ENCODE data around the gene ARNT2. TPM values are rescaled to one million over a fixed set of nuclear protein-coding genes. Genes with fewer than 3 reads are reported as not detected.

Gene ARNT2
- total and polyA plus RNA-seq, 2 experiments from 2014 or later: 3.9 to 5.3 TPM

GRCh38 chr15:80475572-80475971 lies 71.4 kb downstream of the ARNT2 start:
- Histone ChIP-seq H3K9me3 (ENCODE audit: low read depth) (peaks cover 6% of the 10 kb centered on the region), H3K4me3 (no peak overlapping the region), H3K9me2 (replicated peaks; ENCODE audit: insufficient read depth) (no peaks in the 10 kb centered on the region), H2AFZ (no peak overlapping the region), H3K79me2 (no peaks in the 10 kb centered on the region), H3K27me3 (no peaks in the 10 kb centered on the region), H3K4me2 (no peak overlapping the region), H4K20me1 (ENCODE audit: insufficient read depth, poor library complexity, severe bottlenecking) (no peaks in the 10 kb centered on the region), H3K4me1 (ENCODE audit: insufficient read depth) (no peaks in the 10 kb centered on the region), H3K36me3 (replicated peaks; ENCODE audit: insufficient read depth, low read depth) (no peaks in the 10 kb centered on the region), H3K27ac (no peak overlapping the region)
- no peak for DNase-seq (ENCODE audit: low spot score)
- 93% methylated on average over 2 of the region's 2 CpGs for WGBS (ENCODE audit: low lambda C conversion rate, missing lambda C conversion rate)
- TF ChIP-seq EZH2 (IDR thresholded peaks at IDR 0.05; ENCODE audit: borderline replicate concordance) (no peak), EZH2phosphoT487 (IDR thresholded peaks at IDR 0.05; ENCODE audit: low read depth, severe bottlenecking, unreplicated experiment) (no peak)
- TF ChIP-seq, protein P1, sequence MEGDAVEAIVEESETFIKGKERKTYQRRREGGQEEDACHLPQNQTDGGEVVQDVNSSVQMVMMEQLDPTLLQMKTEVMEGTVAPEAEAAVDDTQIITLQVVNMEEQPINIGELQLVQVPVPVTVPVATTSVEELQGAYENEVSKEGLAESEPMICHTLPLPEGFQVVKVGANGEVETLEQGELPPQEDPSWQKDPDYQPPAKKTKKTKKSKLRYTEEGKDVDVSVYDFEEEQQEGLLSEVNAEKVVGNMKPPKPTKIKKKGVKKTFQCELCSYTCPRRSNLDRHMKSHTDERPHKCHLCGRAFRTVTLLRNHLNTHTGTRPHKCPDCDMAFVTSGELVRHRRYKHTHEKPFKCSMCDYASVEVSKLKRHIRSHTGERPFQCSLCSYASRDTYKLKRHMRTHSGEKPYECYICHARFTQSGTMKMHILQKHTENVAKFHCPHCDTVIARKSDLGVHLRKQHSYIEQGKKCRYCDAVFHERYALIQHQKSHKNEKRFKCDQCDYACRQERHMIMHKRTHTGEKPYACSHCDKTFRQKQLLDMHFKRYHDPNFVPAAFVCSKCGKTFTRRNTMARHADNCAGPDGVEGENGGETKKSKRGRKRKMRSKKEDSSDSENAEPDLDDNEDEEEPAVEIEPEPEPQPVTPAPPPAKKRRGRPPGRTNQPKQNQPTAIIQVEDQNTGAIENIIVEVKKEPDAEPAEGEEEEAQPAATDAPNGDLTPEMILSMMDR (IDR thresholded peaks at IDR 0.05; ENCODE audit: poor library complexity): no peak

GRCh38 chr15:80476036-80476435 lies 71.9 kb downstream of the ARNT2 start:
- H3K4me1 ChIP-seq (ENCODE audit: insufficient read depth): no peaks in the 10 kb centered on the region
- no peaks in the 10 kb centered on the region for H3K9me2 ChIP-seq (replicated peaks; ENCODE audit: insufficient read depth)
- DNase-seq (ENCODE audit: low spot score): no peak
- H3K9me3 ChIP-seq (ENCODE audit: low read depth): peaks cover 6% of the 10 kb centered on the region
- WGBS (ENCODE audit: low lambda C conversion rate, missing lambda C conversion rate): 97% methylated on average over 6 of the region's 6 CpGs
- no peak overlapping the region for H3K27ac ChIP-seq
- H2AFZ ChIP-seq: no peak overlapping the region
- H3K4me2 ChIP-seq: no peak overlapping the region
- no peaks in the 10 kb centered on the region for H3K79me2 ChIP-seq
- H4K20me1 ChIP-seq (ENCODE audit: insufficient read depth, poor library complexity, severe bottlenecking): no peaks in the 10 kb centered on the region
- TF ChIP-seq EZH2 (IDR thresholded peaks at IDR 0.05; ENCODE audit: borderline replicate concordance) (no peak), EZH2phosphoT487 (IDR thresholded peaks at IDR 0.05; ENCODE audit: low read depth, severe bottlenecking, unreplicated experiment) (no peak)
- TF ChIP-seq, protein P1 (IDR thresholded peaks at IDR 0.05; ENCODE audit: poor library complexity): no peak
- no peaks in the 10 kb centered on the region for H3K36me3 ChIP-seq (replicated peaks; ENCODE audit: insufficient read depth, low read depth)
- H3K27me3 ChIP-seq: no peaks in the 10 kb centered on the region
- H3K4me3 ChIP-seq: no peak overlapping the region

- H3K9me3 ChIP-seq (ENCODE audit: low read depth): peaks cover 6% of the 10 kb centered on the region
- H3K27me3 ChIP-seq: no peaks in the 10 kb centered on the region
- no peak overlapping the region for H3K4me3 ChIP-seq
- H4K20me1 ChIP-seq (ENCODE audit: insufficient read depth, poor library complexity, severe bottlenecking): no peaks in the 10 kb centered on the region
- H2AFZ ChIP-seq: no peak overlapping the region
- no peaks in the 10 kb centered on the region for H3K9me2 ChIP-seq (replicated peaks; ENCODE audit: insufficient read depth)
- H3K27ac ChIP-seq: no peak overlapping the region
- no peak overlapping the region for H3K4me2 ChIP-seq
- WGBS (ENCODE audit: low lambda C conversion rate, missing lambda C conversion rate): 100% methylated on average over 3 of the region's 3 CpGs
- no peak for TF ChIP-seq EZH2phosphoT487 (IDR thresholded peaks at IDR 0.05; ENCODE audit: low read depth, severe bottlenecking, unreplicated experiment)
- no peak for TF ChIP-seq EZH2 (IDR thresholded peaks at IDR 0.05; ENCODE audit: borderline replicate concordance)
- TF ChIP-seq, protein P1 (IDR thresholded peaks at IDR 0.05; ENCODE audit: poor library complexity): no peak
- no peak for DNase-seq (ENCODE audit: low spot score)
- peaks cover under 1% of the 10 kb centered on the region for H3K4me1 ChIP-seq (ENCODE audit: insufficient read depth)
- no peaks in the 10 kb centered on the region for H3K36me3 ChIP-seq (replicated peaks; ENCODE audit: insufficient read depth, low read depth)
- H3K79me2 ChIP-seq: no peaks in the 10 kb centered on the region
Observed at GRCh38 chr15:80478075-80478474, 73.9 kb downstream of the ARNT2 start.

DNA sequence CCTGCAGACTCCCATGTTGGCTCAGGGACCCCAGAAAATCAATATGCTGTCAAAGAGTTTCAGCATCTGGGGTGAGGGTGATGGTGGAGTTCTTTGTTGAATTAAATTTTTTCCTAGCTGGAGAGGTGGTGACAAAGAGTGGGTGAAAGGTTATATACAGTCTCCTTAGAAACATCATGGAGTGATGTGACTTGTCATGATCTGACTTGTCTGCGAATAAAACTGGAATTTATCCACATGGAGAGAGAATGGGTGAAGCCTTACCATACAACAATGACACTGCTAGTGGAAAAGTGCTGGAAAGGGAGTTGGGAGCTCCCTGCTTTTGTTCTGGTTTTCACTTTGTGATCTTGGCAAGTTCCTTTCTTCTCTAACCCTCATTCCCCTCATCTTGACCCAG lies 75.0 kb downstream of the ARNT2 start:
- Histone ChIP-seq H3K27ac (no peak overlapping the region), H4K20me1 (ENCODE audit: insufficient read depth, poor library complexity, severe bottlenecking) (no peaks in the 10 kb centered on the region), H3K79me2 (no peaks in the 10 kb centered on the region), H3K4me1 (ENCODE audit: insufficient read depth) (peaks cover 9% of the 10 kb centered on the region), H3K4me3 (no peak overlapping the region), H3K9me2 (replicated peaks; ENCODE audit: insufficient read depth) (no peaks in the 10 kb centered on the region), H3K9me3 (ENCODE audit: low read depth) (peaks cover 6% of the 10 kb centered on the region), H3K36me3 (replicated peaks; ENCODE audit: insufficient read depth, low read depth) (no peaks in the 10 kb centered on the region), H2AFZ (no peak overlapping the region), H3K4me2 (no peak overlapping the region), H3K27me3 (no peaks in the 10 kb centered on the region)
- WGBS (ENCODE audit: low lambda C conversion rate, missing lambda C conversion rate): 93% methylated on average over 1 of the region's 1 CpG
- DNase-seq (ENCODE audit: low spot score): no peak
- no peak for TF ChIP-seq EZH2 (IDR thresholded peaks at IDR 0.05; ENCODE audit: borderline replicate concordance)
- TF ChIP-seq, protein P1 (IDR thresholded peaks at IDR 0.05; ENCODE audit: poor library complexity): no peak
- TF ChIP-seq EZH2phosphoT487 (IDR thresholded peaks at IDR 0.05; ENCODE audit: low read depth, severe bottlenecking, unreplicated experiment): no peak

Data from hepatocyte (in vitro differentiated cells).